ENCODE measurements around the gene EIF4G3. TPM values are rescaled to one million over a fixed set of nuclear protein-coding genes. Genes with fewer than 3 reads are reported as not detected.
"Not testable (repeated sequence)": the region's sequence is repeated elsewhere in the genome, so short reads cannot be mapped to it uniquely, and the experiment has no call there.

EIF4G3 gene, protein sequence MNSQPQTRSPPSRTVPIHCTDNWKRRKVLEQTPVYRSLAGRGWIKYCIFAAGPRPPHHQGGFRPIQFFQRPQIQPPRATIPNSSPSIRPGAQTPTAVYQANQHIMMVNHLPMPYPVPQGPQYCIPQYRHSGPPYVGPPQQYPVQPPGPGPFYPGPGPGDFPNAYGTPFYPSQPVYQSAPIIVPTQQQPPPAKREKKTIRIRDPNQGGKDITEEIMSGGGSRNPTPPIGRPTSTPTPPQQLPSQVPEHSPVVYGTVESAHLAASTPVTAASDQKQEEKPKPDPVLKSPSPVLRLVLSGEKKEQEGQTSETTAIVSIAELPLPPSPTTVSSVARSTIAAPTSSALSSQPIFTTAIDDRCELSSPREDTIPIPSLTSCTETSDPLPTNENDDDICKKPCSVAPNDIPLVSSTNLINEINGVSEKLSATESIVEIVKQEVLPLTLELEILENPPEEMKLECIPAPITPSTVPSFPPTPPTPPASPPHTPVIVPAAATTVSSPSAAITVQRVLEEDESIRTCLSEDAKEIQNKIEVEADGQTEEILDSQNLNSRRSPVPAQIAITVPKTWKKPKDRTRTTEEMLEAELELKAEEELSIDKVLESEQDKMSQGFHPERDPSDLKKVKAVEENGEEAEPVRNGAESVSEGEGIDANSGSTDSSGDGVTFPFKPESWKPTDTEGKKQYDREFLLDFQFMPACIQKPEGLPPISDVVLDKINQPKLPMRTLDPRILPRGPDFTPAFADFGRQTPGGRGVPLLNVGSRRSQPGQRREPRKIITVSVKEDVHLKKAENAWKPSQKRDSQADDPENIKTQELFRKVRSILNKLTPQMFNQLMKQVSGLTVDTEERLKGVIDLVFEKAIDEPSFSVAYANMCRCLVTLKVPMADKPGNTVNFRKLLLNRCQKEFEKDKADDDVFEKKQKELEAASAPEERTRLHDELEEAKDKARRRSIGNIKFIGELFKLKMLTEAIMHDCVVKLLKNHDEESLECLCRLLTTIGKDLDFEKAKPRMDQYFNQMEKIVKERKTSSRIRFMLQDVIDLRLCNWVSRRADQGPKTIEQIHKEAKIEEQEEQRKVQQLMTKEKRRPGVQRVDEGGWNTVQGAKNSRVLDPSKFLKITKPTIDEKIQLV (N-terminal part only)
- total RNA-seq (2014; rRNA removed; shearing (Covaris generic)): 20.2 and 30.9 TPM in 2 replicates

DNA sequence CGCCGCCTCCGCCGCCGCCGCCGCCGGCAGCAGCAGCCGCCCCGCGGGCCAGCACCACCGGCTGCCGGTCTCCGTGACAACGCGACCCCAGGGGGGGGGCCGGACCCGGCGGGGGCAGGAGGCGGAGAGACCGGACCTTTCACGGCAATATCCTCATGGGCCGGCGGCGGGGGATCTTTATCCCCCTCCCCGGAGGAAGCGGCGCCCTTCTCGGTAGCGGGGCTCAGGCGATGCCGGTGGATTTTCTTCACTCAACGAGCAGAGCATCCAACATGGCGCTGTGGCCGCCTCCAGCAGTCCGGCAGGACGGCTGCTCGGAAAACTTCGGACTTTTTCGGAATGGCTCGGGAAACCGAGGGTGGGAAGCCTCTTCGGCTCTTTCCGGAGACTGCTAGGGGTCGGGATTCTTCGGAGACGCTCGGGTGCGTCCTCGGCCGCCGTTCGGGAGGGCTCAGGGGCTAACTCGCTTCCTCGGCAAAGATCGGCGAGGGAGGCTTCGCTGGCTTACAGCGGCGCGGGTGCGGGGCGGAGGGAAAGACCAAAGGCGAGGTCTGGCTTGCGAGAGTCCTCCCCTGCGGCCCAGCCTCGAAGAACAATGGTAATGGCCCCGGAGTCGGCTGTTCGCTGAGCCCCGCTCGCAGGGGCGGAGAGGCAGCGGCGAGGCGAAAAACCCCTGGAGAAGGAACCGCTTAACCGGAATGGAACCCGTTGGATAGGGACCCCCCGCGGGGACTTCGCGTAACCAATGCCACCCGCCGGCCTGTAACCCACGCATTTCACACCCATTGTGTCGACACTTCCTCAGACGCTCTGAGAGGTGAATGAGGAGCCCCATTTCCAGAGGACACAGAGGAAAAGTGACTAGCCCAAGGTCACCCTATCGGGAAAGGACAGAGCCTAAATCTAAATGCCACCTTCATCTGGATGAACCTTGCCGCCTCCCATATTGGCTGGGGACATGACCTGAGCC lies at the start of gene EIF4G3:
Gene EIF4G3 (minus strand): TSS at position 312 of the 970 bp plus-strand sequence. CDS start 174,155 bp downstream, outside the sequence.
- peak; percentile 97 for DNase-seq (ENCODE audit: low spot score)
- in situ Hi-C loops (cut with HindIII; ENCODE audit: low sequenced_read_pairs): no loop called here

DNA sequence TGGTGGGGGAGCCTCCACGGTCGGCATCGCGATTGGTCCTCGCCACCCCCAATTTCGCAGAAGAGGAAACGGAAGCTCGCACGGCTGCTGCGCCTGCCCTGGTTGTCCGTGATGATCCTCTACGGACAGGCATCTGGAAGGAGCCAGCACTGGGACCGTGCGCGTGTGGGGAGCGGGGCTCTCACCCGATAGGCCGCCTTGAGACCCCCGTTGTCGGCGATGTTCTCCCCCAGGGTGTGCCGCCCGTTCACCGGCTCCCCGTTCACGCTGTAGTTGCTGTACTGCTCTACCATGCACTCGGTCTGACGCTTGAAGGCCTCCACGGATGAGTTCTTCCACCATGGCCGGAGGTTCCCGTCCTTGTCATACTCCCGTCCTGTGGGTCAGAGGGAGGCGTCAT lies 48.4 kb upstream of the EIF4G3 start:
- in situ Hi-C loops (cut with HindIII; ENCODE audit: low sequenced_read_pairs): no loop called here
- DNase-seq (ENCODE audit: low spot score): no peak

DNA sequence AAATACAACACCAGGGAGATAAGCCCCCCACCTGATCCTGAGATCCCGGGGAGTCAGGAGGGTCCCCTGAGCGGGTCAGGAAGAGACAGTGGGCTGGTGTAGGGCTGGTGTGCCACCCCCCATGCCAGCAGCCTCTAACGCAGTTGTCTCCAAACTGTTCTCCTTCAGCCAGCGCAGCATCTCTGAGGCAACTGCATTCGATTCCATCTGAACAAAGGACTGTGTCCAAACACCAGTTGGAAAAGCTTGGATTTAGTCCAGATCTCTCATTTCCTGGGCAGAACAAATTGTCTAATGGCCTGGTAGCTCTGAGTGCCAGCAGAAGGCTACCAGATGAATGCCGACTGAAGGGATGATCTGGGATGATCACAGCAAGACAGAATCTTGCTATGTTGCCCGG lies 44.1 kb upstream of the EIF4G3 start:
- in situ Hi-C loops (cut with HindIII; ENCODE audit: low sequenced_read_pairs): no loop called here
- peak; percentile 89 for DNase-seq (ENCODE audit: low spot score)

DNA sequence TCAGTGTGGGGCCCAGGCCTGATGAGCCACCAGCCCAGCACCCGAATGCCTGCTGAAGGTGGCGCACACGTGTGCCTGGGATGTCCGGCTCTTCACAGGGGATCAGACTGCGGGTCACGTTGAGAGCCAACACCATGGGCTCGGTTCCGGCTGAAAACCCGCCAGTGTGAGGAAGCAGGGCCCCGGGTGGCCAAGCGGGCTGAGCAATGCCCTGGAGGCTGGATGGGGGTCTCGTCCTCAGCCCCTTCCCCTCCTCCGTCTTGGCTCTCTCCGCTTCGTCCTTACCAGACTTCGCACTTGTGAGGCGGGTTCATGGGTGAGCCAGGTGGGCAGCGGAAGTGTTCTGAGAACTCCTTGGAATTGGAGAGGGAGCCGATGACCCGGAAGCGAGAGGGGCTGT lies 43.0 kb upstream of the EIF4G3 start:
- in situ Hi-C loops (cut with HindIII; ENCODE audit: low sequenced_read_pairs): no loop called here
- DNase-seq (ENCODE audit: low spot score): no peak

DNA sequence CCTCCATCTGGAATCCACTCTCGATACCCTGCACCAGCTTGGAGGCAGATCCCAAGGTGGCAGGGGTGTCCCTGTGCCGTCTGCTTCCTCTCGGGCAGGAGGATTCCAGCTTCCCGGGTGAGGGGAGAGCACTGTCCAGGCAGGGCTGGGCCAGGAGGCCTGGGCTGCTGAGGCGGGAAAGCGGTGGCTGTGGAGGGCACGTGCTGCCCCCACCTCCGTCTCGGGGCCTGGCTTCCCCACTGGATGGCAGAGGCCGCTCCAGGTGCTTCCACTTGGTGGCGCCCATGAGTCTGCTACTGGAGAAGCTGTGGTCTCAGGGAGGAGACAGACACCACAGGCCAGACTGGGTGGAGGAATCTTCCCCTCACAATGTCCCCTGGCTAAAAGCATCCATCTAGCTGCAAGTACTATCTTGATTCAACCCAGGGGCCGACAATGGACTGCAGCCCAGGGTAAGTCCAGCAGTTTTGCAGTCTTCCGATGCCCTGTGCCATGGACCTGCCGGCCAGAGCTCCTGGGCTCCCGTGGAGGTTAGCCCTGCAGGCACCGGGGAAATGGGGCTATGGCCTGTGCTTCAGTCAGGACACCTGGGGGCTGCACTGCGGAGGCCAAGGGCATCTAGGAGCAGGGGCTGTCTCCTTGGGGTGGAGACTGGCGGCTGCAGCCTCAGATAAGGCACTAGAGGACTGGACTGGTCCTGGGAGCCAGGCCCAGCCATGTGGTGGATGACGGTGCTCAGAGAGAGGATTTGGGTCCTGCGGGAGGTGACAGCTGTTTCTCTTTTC lies 41.3 kb upstream of the EIF4G3 start:
- DNase-seq (ENCODE audit: low spot score): no peak
- in situ Hi-C loops (cut with HindIII; ENCODE audit: low sequenced_read_pairs): no loop called here

DNA sequence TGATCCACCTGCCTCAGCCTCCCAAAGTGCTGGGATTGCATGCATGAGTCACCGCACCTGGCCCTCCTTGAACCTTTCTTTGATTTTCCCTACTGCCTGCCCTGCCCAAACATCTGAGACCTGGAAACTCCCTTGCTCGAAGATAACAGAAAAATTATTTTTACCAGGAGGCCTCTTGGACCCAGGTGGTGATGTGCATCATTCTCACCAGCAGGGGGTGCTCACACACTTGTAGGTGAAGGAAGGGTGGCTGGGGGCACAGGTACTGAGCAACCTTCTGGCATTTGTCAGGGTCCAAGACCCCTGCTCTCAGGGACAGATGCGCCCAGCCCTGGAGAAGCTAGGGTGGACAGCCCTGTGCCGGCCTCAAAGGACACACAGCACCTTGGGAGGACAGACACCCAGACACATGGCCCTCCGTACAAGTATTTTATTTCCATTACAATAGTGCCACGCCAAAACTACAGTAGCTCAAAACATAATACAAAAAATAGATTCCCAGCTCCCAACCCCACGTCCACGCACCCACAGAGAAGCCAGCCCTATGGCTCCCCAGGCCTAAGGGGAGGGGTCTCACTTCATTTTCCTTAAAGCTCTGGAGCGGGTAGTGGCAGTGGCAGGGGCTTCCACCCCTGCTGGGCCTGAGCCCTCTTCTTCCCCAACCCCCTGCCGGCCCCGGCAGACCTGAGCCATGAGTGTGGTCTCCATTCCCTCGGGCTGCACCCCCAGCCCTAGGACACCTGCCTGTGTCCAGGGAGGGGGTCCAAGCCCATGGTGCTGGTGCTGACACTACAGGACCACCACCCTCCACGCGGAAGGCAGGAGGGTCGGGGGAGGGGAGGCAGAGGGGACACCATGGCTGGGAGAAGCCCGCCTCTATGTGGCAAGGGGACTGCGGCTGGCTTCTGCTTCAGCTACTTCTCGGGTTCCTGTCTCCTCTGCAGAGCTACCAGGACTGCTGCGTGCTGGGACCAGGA lies 40.4 kb upstream of the EIF4G3 start:
- peak; percentile 23 for DNase-seq (ENCODE audit: low spot score)
- in situ Hi-C loops (cut with HindIII; ENCODE audit: low sequenced_read_pairs): no loop called here

DNA sequence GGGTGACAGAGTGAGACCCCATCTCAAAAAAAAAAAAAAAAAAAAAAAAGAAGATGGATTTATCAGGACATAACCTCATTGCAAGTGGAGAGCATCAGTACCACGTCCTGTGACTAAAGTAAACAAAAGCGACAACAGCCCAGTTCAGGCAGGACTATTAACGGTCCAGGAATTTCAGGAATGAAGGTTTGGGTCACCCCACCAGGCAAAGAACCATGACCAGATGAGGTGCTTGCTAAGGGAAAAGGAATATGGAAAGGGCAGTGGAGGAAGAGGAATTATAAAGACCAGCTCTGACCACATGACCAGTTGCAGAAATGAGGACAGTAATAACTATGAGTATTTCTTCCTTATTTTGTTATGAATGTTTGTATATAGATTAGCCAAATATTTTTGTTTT lies 35.4 kb upstream of the EIF4G3 start:
- DNase-seq (ENCODE audit: low spot score): no peak
- in situ Hi-C loops (cut with HindIII; ENCODE audit: low sequenced_read_pairs): no loop called here

DNA sequence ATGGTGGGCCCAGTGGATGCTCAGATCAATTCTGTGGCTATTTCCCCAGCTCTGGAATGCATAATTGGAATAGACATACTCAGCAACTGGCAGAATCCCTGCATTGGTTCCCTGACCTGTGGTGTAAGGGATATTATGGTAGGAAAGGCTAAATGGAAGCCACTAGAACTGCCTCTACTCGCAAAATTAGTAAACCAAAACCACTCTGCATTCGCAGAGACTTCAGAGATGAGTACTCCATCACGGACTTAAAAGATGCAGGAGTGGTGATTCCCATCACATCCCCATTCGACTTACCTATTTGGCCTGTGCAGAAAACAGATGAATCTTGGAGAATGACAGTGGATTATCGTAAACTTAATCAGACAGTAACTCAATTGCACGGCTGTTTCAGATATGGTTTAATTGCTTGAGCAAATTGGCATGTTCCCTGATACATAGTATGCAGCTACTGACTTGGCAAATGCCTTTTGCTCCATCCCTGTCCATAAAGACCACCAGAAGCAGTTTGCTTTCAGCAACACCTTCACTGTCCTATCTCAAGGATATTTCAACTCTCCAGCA lies 31.5 kb upstream of the EIF4G3 start:
- DNase-seq (ENCODE audit: low spot score); in situ Hi-C loops (cut with HindIII; ENCODE audit: low sequenced_read_pairs): not testable (repeated sequence)

DNA sequence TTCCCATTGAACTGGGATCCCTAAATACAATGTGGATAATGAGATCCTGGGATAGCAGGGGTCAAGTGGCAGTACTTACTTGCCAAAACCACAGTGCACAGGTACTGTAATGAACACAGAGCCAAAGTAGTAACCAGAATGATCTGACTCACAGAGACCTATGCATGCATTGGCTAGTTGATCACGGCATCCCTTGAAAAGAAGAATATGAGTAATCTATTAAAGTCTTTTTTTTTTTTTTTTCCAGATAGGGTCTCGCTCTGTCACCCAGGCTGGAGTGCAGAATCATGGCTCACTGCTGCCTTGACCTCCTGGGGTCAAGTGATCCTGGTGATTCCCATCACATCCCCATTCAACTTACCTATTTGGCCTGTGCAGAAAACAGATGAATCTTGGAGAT lies 29.4 kb upstream of the EIF4G3 start:
- DNase-seq (ENCODE audit: low spot score): no peak
- in situ Hi-C loops (cut with HindIII; ENCODE audit: low sequenced_read_pairs): no loop called here

DNA sequence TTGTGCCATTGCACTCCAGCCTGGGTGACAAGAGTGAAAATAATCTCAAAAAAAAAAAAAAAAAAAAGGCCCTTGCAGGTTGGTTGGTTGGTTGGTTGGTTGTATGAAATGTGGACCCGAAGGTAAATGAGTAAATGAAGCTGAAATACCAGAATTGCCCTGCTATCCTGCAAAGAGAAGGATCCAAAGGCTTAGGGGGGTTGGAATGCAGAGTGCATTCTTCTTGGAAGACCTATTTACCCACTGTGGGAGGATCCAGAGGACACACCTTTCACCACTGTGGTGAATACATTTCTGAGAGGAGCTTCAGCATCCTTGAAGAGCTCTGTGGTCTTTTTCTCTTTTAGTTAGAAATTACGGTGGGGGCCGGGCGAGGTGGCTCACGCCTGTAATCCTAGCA lies 28.7 kb upstream of the EIF4G3 start:
- in situ Hi-C loops (cut with HindIII; ENCODE audit: low sequenced_read_pairs): no loop called here
- DNase-seq (ENCODE audit: low spot score): no peak

DNA sequence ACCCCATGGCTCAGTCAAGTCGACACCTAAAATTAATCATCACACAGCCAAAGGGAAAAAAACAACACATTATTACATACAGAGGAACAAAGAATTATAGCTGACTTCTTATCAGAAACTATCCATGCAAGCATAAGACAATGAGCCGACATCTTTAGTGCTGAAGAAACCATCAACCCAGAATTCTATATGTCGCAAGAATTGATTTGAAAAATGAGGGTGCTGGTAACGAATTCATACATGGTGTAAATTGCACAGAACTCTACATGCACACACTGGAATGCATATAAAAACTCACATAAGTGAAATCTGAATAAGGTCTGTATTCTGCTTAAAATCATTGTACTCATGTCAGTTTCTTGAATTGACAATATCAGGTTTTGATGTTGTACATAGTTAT lies 25.0 kb upstream of the EIF4G3 start:
- in situ Hi-C loops (cut with HindIII; ENCODE audit: low sequenced_read_pairs): no loop called here
- no peak for DNase-seq (ENCODE audit: low spot score)

DNA sequence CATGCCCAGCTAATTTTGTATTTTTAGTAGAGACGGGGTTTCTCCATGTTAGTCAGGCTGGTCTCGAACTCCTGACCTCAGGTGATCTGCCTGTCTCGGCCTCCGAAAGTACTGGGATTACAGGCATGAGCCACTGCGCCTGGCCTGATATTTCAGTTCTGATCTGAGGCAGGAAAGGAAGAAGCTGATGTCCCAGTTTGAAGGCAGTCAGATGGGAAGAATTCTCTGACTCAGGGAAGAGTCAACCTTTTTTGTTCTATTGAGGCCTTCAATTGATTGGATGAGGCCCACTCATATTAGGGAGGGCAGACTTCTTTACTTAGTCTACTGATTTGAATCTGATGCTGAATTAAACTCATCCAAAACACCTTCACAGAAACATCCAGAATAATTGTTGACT lies 24.5 kb upstream of the EIF4G3 start:
- DNase-seq (ENCODE audit: low spot score); in situ Hi-C loops (cut with HindIII; ENCODE audit: low sequenced_read_pairs): not testable (repeated sequence)

DNA sequence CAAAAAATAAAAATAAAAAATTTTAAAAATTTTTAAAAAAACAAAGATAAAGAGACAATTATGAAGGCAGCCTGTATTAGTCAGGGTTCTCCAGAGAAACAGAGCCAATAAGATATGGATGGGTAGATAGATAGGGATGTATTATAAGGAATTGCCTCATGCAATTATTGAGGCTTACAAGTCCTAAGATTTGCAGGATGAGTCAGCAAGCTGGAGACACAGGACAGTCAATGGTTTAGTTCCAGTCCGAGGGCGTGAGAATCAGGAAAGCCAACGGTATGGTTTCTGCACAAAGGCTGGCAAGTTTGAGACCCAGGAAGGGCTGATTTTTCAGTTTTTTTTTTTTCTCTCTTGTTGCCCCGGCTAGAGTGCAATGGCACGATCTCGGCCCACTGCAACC lies 24.1 kb upstream of the EIF4G3 start:
- no peak for DNase-seq (ENCODE audit: low spot score)
- in situ Hi-C loops (cut with HindIII; ENCODE audit: low sequenced_read_pairs): no loop called here

DNA sequence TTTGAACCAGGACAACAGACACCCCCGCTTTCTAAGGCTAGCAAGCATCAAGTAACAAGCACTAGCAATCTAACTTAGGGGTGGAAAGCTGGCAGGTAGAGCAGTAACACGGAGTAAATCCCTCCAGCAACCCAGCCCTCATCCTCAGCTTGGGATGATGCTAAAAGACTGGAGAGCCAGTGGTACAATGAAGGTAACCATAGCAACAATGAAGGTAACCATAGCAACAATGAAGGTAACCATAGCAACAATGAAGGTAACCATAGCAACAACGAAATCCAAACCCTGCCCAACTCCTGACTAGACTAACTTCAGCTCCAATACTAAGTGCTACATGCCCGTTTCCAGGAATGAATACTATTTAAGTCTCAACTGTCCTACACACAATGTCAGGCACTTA lies 22.2 kb upstream of the EIF4G3 start:
- DNase-seq (ENCODE audit: low spot score): no peak
- in situ Hi-C loops (cut with HindIII; ENCODE audit: low sequenced_read_pairs): no loop called here

DNA sequence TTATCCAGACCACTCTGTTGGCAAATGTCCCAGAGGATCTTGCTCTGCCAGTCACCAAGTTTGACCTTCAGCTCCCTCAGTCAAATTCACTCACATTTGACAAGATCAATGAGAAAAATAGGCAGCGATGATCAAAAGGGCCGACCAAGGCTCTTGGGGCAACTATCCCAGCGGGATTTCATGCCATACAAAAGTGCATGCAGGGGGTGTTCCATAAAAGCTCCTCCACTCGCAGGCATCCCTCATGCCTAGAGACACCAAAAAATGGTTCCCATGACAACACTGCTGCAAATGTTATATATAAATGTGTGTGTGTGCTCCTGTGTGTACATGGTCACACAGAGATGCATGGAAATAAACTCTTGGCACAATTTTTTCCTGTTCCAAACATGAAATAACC lies 16.2 kb upstream of the EIF4G3 start:
- in situ Hi-C loops (cut with HindIII; ENCODE audit: low sequenced_read_pairs): no loop called here
- DNase-seq (ENCODE audit: low spot score): no peak

DNA sequence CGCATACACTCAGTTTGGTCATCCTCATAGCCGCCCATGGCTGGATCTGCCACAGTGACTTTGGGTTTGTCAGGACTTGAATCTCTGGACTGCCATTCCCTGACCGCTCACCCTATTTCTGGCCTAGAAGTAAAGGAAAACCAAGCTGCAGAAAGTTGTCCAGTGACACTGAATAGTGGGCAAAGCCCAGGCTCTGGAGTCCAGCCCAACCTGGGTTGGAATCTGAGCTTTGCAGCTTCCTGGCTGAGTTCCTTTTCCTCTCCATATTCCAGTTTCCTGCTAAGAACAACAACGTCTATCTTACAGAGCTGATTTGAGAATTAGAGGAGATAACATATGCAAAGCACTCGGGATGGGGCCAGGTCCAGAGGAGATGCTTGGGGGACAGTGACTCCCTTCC lies 15.6 kb upstream of the EIF4G3 start:
- DNase-seq (ENCODE audit: low spot score): no peak
- in situ Hi-C loops (cut with HindIII; ENCODE audit: low sequenced_read_pairs): no loop called here

DNA sequence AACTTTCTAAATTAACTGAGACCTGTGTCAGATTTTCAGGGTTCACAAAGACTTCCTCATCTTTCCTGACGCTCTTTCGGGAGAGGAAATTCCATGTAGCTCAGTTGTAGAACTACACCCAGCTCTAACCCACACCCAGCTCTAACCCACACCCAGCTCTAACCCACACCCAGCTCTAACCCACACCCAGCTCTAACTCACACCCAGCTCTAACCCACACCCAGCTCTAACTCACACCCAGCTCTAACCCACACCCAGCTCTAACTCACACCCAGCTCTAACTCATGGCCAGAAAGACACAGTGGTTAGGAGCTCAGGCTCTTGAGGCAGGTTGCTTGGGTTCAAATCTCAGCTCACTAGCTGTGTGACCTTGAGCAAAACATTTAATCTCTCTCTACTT lies 14.1 kb upstream of the EIF4G3 start:
- in situ Hi-C loops (cut with HindIII; ENCODE audit: low sequenced_read_pairs); DNase-seq (ENCODE audit: low spot score): not testable (repeated sequence)

All from G401 (cell line).